A673 (cell line): ENCODE results near the gene NRXN3. TPM values are rescaled to one million over a fixed set of nuclear protein-coding genes. Genes with fewer than 3 reads are reported as not detected.

Source experiments
- BruUV-seq: library from RNA; stranded (reverse); fragments of 400-500 nt; replicated peaks from 2 replicates; lab custom pipeline; 2021; lab: Mats Ljungman, UMichigan
- CTCF ChIA-PET: fragments of 300-600 bp; sonication (Branson Sonifier 250); formaldehyde crosslinking; loops from one replicate; lab custom pipeline; 2022; ENCODE audit warnings: antibody characterized with exemption; lab: Charles Lee
- POLR2A ChIA-PET: fragments of 300-600 bp; sonication (Branson Sonifier 250); formaldehyde crosslinking; loops from one replicate; lab custom pipeline; 2022; ENCODE audit warnings: antibody characterized with exemption; ENCODE audit not compliant: low non-redundant PET; lab: Charles Lee
- DNase-seq: peaks from one replicate; pipeline ENCODE4 v3.0.0-alpha.2; 2015; ENCODE audit warnings: low spot score
- H3K27ac ChIP-seq: fragments of 200-600 bp; sonication (generic); 2 replicates; pipeline ENCODE4 v1.5.1; 2016; ENCODE audit warnings: mixed run types, low read depth, mild to moderate bottlenecking, mixed read lengths, antibody characterized with exemption, low read length; ENCODE audit not compliant: poor library complexity, severe bottlenecking
- H3K27me3 ChIP-seq: fragments of 200-600 bp; sonication (generic); replicated peaks from 2 replicates; pipeline ENCODE4 v1.6.1; 2017; ENCODE audit warnings: mixed run types, low read depth, mild to moderate bottlenecking, mixed read lengths, antibody characterized with exemption, low read length; ENCODE audit not compliant: insufficient read depth, poor library complexity
- H3K36me3 ChIP-seq: fragments of 200-600 bp; sonication (generic); 2 replicates; pipeline ENCODE4 v1.6.1; 2016; ENCODE audit warnings: mixed run types, mild to moderate bottlenecking, mixed read lengths, antibody characterized with exemption, low read length; ENCODE audit not compliant: insufficient read depth, poor library complexity, severe bottlenecking
- H3K4me1 ChIP-seq: fragments of 200-600 bp; sonication (generic); 2 replicates; pipeline ENCODE4 v1.6.1; 2017; ENCODE audit warnings: mixed run types, mild to moderate bottlenecking, mixed read lengths, antibody characterized with exemption, low read length; ENCODE audit not compliant: insufficient read depth, poor library complexity, severe bottlenecking
- H3K4me3 ChIP-seq: fragments of 200-600 bp; sonication (generic); 2 replicates; pipeline ENCODE4 v1.5.1; 2016; ENCODE audit warnings: low read depth, mixed run types, mild to moderate bottlenecking, mixed read lengths, low read length; ENCODE audit not compliant: poor library complexity, severe bottlenecking
- H3K9me3 ChIP-seq: fragments of 200-600 bp; sonication (generic); 2 replicates; pipeline ENCODE4 v1.6.1; 2016; ENCODE audit warnings: mixed run types, low read depth, mild to moderate bottlenecking, mixed read lengths, antibody characterized with exemption, low read length; ENCODE audit not compliant: poor library complexity, severe bottlenecking
- EZH2 ChIP-seq: fragments of 200-600 bp; sonication (generic); IDR thresholded peaks from 2 replicates; pipeline ENCODE4 v1.6.1; 2017; ENCODE audit warnings: borderline replicate concordance, low read depth, mild to moderate bottlenecking, mixed read lengths, antibody characterized with exemption, low read length; ENCODE audit not compliant: poor library complexity, severe bottlenecking
- intact Hi-C: fragments of 100-400 bp; cut with micrococcal nuclease; formaldehyde crosslinking; loops from one replicate; pipeline ENCODE4 v1.10.0; 2022; ENCODE audit not compliant: unreplicated experiment
- total RNA-seq: library from RNA; stranded (reverse); gene quantifications from 2 replicates; pipeline ENCODE4 v1.2.3, GENCODE V29; 2021
- TF ChIP-seq, protein P1 (sequence below): fragments of 300-800, 200-600 bp; sonication (generic); conservative IDR thresholded peaks from 2 replicates; pipeline ENCODE4 v1.5.1; 2017; ENCODE audit warnings: low read depth, mild to moderate bottlenecking, antibody characterized with exemption, low read length, moderate library complexity, mixed read lengths

Gene NRXN3
- total RNA-seq, 1 experiment from 2014 or later, result 0.21 TPM

GRCh38 chr14:79855789-79856188 lies 1685.6 kb downstream of the NRXN3 start:
- no peaks in the 10 kb centered on the region for H3K36me3 ChIP-seq
- intact Hi-C loops, result loop anchor here (5.0 kb wide), 1 partner anchor 43 kb away; no protein-coding TSS in a partner anchor
- peaks cover 40% of the 10 kb centered on the region for H3K4me1 ChIP-seq
- H3K27ac ChIP-seq, result no peak overlapping the region
- H3K27me3 ChIP-seq, result peaks cover 4% of the 10 kb centered on the region
- H3K4me3 ChIP-seq, result no peak overlapping the region
- DNase-seq, result peak; percentile 65
- no TSS peak for BruUV-seq
- TF ChIP-seq, protein P1, sequence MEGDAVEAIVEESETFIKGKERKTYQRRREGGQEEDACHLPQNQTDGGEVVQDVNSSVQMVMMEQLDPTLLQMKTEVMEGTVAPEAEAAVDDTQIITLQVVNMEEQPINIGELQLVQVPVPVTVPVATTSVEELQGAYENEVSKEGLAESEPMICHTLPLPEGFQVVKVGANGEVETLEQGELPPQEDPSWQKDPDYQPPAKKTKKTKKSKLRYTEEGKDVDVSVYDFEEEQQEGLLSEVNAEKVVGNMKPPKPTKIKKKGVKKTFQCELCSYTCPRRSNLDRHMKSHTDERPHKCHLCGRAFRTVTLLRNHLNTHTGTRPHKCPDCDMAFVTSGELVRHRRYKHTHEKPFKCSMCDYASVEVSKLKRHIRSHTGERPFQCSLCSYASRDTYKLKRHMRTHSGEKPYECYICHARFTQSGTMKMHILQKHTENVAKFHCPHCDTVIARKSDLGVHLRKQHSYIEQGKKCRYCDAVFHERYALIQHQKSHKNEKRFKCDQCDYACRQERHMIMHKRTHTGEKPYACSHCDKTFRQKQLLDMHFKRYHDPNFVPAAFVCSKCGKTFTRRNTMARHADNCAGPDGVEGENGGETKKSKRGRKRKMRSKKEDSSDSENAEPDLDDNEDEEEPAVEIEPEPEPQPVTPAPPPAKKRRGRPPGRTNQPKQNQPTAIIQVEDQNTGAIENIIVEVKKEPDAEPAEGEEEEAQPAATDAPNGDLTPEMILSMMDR, result no peak
- no peak for TF ChIP-seq EZH2
- no peaks in the 10 kb centered on the region for H3K9me3 ChIP-seq
- ChIA-PET POLR2A (no interaction called here), CTCF (no interaction called here)

DNA sequence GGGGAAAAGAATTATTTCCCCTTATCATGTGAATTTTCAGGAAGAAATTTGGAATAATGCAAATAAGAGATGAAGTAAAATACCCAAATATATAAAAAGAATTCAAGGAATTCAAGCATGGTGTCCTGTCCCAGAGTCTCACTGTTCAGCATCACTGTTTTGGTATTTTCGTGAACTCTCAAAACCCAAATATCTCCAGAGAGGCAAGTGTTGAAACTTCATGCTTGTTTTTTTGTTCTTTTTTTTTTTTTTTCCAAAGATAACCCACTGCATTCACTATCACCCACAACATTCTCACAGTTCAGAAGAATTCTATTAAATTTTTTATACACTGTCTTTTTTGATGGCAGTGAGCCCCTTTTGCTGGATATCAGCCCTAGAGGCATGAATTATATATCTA lies 1686.2 kb downstream of the NRXN3 start:
- DNase-seq, result no peak
- intact Hi-C loops, result loop anchor here (5.0 kb wide), 1 partner anchor 44 kb away; no protein-coding TSS in a partner anchor
- H3K4me3 ChIP-seq, result no peak overlapping the region
- CTCF ChIA-PET, result no interaction called here
- TF ChIP-seq, protein P1, result no peak
- no peak for TF ChIP-seq EZH2
- POLR2A ChIA-PET, result no interaction called here
- no peaks in the 10 kb centered on the region for H3K9me3 ChIP-seq
- BruUV-seq, result no TSS peak
- H3K4me1 ChIP-seq, result peaks cover 39% of the 10 kb centered on the region
- peaks cover 4% of the 10 kb centered on the region for H3K27me3 ChIP-seq
- no peak overlapping the region for H3K27ac ChIP-seq
- no peaks in the 10 kb centered on the region for H3K36me3 ChIP-seq

- TF ChIP-seq, protein P1, result peak; percentile 59
- no peak for TF ChIP-seq EZH2
- intact Hi-C loops, result no loop called here
- Histone ChIP-seq H3K27me3 (no peaks in the 10 kb centered on the region), H3K27ac (no peak overlapping the region), H3K4me3 (no peak overlapping the region), H3K4me1 (peaks cover 6% of the 10 kb centered on the region), H3K36me3 (no peaks in the 10 kb centered on the region), H3K9me3 (no peaks in the 10 kb centered on the region)
- DNase-seq, result peak; percentile 45
- ChIA-PET CTCF (no interaction called here), POLR2A (no interaction called here)
- BruUV-seq, result no TSS peak
Observed at GRCh38 chr14:79861111-79861510, 1690.9 kb downstream of the NRXN3 start.
